HG03565 (cell line): ENCODE results near the gene FARP2.

Experiments used
- ATAC-seq: cut with Tn5 transposase; IDR thresholded peaks from one replicate; pipeline ENCODE4 v1.9.1; 2021; ENCODE audit warnings: mild to moderate bottlenecking, moderate library complexity; ENCODE audit not compliant: unreplicated experiment

Gene FARP2

DNA sequence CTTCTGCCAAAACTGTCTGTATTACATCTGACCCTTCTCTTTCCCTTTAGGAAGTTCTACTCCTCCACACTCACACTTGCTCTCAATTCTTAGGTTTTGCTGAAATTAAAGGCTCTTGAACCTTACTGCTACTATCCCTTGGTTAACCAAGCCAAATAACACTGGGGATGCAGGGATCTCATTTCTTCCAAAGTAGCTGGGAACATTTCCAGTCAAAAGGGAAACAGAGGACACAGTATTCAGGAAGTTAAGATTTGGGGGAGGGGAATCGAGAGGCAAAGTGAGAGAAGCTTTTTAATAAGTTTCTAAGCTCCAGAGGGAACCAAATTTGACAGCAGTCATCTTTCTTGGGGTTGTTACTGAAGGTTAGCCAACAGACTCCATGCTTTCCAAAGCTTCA is 34.2 kb upstream of the FARP2 start:
- no peak for ATAC-seq

DNA sequence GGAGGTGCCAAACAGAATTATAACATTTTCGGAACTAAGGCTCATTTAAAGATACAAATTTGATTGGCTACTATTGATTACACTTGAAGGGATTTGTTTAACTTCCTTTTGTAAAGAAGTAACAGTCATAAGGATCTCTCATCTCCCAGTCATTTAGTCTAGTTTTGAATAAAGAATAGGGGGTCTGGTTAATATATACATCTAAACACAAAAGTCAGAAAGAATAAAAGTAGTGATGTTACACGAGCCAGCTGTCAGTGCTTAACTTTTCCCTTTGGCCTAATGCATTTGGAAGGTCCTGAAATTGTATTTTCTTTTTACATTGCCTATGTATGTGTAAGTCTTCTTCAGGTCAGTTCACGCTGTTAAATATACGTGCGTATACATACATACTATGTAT is 32.3 kb upstream of the FARP2 start:
- no peak for ATAC-seq

DNA sequence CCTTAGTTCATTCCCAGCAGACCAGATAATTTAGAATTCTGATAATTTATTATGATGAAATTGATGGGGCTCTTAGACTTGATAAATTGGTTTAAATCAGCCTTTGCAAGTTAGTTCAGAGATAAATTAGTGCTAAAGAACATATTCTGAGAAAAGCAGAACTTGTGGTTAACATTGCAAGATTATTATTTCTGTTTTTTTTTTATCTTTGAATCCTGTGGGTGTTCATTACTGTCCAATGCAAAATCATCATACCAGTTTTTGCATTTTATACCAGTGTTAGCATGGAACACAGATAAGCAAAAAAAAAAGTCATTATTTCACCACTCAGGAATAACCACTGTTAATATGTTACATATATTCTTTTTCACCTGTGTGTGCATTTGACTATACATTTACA is 31.3 kb upstream of the FARP2 start:
- no peak for ATAC-seq

DNA sequence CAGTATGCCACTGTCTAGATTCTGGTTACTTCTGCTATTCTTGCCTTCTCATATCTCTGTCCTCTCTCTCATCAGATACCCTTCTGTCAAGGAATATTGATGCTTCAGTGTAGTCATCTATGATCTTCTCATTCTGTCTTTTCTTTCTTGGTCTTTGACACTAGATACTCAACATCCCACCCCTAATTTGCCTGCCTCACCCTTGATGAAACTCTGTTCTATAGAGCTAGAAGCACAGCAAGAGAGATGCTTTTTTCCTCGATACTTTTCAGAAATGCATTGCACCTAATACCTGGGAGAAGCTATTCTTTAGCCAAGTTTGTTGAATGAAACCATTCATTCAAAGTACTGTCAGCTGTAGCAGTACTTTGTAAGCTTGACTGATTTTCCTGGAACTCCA is 30.8 kb upstream of the FARP2 start:
- no peak for ATAC-seq

DNA sequence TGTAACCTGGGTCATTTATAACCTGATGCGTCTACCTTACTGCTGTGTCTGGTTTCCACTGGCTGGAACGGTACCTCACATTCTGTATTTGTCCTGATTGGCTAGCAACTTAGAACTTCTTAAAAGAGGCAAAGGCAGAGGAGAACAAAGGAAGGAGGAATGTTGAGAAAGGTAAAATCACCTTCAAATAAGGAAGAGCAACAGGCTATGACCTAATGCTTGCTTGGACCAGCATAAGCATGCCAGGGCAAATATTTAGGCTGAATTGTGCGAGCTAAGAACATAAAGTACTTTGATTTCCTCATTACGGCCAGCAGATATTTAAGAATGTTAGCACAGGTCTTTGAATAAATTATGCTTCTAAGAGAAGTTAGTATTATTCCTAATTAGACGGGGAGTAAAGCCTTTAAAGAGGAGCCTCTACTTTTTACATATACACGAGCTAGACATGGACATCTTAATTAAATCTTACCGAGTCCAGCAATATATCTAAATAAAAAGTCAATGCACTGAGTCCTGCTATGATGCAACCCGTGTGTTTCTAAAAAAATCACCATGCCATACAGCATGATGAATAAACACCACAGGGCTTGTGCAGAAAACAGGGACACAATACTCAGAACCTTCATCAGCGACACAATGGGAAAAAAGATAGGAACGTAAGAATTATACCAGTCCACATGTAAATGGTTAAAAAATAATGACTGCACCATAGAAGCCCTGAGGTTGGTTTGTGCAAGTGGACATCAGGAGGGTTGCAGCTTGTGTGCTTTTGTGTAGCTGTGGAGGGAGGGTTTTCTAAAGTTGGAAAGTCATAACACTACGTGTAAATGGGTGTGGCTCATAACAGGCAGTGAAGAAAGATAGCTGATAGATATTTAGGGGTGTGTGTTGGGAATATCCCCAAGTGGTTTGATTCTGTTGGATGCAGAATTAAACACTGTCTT is 26.1 kb upstream of the FARP2 start:
- no peak for ATAC-seq

DNA sequence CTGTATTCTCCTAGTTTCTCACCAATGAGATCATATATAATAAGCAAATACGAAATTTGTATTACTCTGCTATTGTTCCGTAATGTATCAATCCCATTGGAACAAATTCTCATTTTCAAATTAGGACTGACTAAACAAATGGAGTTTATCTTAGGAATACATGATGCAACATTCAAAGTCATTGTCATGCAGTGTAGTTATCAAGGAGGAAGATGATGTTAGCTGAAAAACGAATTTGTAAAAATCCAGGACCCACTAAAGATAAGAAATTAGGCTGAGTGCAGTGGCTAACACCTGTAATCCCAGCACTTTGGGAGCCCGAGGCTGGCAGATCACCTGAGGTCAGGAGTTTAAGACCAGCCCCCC is 25.5 kb upstream of the FARP2 start:
- no peak for ATAC-seq

DNA sequence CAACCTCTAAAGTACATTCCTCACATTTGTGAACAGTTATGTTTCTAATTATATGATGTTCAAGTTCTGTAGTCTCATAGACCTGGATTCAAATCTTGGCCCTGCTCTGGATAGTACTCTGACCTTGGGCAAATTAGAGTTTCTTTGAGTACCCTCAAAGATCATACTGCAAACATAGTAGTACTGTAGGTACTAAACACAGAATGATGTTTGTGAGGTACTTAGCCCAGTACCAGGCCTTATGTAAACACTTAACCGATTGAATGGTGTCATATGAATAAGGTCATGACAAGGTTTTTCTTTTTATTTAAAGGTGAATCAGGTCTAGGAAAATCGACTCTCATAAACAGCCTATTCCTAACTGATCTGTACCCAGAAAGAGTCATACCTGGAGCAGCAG is 21.3 kb upstream of the FARP2 start:
- no peak for ATAC-seq

DNA sequence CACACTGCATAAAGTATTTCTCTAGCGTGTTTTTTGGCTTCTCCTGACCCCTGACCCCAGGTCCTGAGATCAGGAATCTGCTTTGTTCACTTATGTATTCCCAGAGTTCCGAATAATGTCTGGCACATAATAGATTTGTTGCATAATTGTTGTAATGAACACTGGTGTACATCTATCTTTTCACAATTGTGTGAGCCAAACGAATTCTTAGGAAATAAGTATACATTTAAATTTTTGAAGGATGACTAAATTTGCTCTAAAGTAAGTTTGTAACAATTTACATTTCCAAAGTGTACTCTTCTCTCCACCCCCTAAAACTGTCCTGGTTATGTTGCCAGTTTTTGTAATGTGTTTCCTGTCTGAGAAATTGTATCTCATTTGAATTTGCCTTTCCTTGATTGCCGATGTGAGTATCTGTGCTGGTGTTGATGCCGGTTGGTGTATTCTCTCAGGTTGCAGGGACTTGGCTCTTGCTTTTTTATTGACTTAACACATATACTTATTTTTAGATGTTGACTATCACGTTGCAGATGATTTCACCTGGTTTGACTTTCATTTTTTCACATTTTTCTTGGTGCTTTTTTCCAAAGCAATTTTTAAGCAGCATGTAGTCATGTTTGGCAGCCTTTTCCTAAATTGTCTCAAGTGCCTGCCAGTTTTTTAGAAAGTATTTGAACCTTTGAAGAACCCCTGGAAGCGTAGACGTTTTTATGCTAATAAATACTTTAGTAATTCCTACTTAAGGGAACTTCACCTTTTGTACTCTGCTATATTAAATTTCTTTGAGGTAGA is 16.1 kb upstream of the FARP2 start:
- ATAC-seq = no peak

DNA sequence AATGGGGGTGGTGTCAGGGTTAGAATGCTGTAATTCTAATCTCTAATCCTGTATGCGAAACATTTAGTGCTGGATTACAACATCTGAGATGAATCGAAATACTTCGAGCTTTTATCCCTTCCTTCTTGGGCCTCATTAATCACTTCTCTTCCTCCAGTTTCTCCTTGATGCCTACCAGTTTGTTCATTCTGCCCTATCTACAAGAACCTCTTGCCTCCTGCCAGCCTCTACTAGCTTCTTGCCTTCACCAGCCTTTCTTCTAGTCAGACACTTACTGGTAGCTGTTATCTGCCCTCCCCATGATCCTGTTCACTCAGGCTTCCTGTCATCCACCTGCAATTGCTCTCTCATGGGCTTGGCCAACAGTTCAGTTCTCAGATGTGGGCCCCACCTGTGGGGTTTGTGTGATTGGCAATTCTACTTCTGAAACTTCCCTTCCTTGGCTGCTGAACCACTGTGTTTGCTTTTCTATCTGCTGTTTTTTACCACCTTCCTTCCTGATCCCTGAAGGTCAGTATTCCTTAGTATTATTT is 15.4 kb upstream of the FARP2 start:
- no peak for ATAC-seq

DNA sequence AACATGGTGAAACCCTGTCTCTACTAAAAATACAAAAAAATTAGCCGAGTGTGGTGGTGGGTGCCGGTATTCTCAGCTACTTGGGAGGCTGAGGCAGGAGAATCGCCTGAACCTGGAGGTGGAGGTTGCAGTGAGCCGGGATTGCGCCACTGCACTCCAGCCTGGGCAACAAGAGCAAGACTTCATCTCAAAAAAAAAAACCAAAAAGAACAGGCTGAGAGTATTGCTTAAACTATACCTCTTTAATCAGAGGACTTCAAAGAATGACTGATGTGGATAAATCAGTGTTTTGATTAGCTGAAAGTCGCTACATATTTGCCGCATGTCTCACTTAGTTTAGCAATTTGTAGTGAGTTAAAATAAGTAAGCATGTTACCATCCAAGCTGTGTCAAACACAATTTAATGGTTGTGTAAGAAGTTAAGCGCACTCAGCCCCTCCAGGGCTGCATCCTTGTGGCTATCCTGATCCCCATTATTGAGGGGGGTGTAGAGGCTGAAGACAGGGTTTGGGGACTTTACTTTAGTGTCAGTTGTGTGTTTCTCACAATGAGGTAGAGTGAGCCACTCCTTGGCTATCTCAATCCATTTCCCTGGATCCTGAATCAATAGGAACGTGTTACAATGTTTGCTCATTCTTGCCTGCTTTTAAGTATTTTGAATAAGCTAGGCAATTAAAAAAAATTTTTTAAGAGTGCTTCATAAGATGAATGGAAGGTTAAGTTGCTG is 11.0 kb upstream of the FARP2 start:
- ATAC-seq = no peak

DNA sequence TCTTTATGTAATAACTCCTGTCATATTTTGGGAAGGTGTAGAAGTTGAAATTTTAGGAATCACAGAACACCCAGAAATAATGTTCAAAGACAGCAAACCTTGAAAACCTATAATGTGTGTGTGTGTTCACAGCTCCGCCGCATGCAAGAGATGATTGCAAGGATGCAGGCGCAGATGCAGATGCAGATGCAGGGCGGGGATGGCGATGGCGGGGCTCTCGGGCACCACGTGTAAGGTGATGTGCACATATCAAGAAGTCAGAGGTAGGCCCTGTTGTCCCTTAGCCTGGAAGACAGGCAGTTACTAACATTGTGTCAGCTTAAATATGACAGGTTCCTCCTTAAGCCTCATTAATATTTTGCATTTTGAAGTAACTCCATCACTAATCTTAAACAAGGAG is 6.1 kb upstream of the FARP2 start:
- no peak for ATAC-seq

DNA sequence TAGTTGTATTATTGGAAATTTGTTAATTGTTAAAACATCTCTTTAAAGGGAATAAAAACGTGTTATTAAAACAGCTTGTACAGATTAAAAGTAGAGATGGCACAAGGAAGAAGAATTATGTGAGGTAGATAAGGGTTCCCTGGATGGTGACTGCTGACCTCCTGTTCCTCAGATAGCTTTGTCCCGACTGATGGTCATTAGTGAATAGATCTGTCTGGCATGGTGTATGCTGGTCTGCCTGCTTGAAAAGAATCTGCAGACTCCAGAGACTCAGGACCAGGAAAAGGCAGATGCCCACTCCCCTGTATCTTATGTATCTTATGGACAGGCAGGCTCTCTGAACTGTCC is 5.6 kb upstream of the FARP2 start:
- ATAC-seq = no peak

DNA sequence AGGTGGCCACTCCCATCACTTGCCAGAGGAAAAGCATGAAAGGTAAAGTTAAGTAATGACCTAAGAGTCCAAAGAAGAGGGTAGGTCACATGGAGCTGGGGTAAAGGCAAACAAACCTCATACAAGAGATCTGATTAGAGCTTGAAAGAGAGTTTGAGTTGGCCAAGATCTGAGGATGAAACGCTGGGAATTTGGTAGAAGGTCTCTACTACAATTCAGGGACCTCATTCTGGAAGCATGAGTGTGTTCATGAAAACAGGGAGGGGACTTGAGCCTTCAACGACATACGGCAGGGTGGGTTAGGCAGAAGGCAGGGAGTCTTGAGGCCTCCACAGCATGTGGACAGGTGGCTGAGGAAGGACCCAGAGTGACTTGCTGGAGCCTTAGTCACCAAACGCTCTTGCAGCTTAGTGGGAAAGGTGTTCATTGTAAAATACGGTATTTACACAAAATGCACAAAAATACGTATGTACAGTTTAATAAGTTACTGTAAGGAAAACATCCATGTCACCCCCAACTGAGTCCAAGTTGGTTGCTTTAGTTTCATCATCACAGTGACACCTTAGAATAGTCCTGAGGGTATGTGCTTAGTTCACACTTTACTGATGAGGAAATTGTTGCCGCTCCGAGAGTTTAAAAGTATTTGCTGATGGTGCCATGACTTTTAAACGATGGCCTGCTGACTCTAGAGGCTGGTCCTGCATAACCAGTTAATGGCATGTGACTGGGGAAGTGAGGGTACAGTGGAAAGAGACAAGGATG is 5.0 kb upstream of the FARP2 start:
- ATAC-seq = no peak

DNA sequence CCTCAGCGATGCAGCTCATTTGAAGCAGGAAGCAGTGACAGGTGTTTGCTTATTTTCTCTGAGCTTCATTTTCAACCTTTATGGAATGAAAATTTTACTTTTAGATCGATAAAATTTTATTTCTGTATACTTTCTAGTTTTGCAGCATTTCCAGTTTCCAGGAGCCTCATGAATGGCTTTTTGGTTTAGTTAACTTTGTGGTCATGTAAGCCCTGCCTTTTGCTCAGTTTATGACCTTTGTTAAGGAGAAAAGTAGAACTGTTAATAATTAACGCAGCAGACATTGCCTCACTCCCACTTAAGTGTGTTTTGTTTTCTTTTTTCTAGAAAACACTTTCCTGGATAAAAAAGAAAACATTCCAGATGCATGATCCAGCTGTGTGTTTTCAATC is 4.4 kb upstream of the FARP2 start:
- no peak for ATAC-seq

DNA sequence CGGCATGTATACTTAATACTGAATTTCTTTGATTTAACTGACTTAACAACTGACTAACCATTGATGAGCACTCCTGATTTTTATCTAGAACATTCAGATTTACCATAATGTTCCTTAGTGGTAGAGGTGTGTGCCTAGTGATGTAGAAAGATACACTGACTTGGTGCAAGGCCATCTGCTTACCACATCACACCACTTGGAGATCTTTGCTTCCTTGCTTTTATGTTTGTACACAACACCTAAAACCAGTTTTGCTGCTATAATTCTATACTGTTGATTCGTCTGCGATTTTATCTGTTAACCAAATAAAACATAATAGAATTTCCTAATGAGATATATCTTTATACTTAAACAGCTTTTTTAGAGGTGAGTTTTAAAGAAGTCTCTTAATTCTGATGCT is 3.9 kb upstream of the FARP2 start:
- ATAC-seq = no peak

DNA sequence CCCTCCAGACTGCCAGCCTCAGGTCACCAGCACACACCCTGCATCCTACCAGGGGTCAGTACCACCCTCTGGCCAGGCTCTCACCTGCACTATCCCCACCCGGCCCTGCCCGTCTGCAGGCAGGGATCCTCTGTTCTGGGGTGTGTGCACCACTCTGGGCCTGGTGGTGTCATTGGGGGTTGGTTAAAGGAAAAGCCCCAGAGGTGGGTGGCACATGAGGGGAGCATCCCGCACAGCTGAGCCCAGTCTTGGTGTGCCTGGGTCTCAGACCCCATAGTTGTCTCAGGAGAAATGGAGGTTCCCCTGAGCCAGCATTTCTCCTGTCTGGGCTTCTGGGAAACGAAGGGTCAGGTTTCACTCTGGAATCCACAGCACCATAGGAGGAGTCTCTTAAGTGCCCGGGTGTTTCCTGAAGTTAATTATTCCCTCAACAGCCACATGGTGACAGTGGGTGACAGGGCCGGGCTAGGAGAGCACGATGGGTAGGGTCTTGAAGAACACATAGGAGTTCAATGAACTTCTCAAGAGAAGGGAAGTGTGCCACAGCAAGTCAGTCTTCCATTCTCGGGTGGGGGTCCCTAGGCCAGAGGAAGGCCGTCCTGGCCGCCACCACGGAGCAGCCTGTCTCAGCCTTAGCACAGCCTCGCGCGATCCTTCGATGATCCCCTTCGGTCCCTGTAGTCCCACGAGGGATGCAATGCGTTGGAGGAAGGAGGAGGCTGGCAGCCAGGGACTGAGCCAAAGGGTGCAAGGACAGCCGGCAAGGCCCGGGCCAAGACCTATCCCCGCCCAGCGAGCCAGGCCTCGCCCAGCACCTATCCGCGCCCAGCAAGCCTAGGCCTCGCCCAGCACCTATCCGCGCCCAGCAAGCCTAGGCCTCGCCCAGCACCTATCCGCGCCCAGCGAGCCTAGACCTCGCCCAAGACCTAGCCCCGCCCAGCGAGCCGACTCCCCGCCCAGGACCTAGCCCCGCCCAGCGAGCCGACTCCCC is 1.1 kb upstream of the FARP2 start:
- no peak for ATAC-seq

DNA sequence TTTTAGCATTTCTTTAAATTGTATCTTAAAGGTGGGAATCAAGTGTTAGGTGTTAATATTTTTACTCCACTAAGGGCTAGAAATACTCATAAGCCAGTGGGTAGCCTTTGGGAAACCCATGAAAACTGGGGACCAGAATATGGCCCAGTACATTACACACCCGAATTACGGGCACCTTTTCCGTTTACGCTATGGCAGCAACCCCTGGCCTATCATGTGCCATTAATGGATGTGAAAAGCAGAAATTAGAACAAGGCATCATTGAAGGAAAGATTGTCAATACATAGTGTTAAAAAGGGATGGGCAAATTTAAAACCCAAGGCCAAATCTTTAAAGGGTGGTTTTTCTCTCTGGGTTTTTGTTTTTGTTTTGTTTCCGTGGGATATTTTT is 781 bp downstream of the FARP2 start:
- ATAC-seq = no peak

DNA sequence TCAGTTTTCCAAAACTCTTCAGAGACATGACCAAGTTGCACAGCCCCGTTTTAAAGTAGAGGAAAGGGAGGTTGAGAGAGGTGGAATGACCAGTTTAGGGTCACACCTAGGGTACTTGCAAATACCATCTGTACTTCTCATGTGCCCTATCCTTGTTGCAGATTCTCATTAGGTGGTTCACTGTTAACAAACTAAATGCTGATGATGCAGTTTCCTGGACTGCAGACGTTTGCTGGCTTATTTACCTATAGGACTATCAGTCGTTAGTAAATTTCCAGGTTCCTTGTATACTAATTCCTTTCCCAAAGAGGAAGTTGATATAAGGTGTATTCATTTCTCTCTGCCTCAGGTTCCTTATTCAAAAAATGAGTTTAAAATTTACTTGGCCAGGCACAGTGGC is 1.4 kb downstream of the FARP2 start:
- no peak for ATAC-seq

DNA sequence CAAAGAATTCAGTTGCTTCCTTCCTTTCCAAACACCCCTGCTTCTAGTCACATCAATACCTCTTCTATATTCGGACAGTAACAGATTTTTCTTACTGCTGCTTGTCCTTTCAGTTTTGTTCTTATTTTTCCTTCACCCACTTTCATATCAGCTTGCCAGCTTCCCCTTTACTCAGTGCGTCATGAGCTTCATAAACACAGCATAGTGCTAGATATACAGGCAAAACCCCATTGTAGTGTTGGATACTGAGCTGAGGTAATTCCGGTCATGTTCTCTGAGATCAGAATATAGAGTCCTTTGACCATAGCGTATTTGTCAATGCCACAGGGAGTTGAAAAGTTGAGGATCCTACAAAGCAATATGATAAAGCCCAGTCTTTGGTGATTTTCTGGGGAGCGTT is 2.4 kb downstream of the FARP2 start:
- peak; percentile 29 for ATAC-seq
